A204.1 (cell line): ENCODE measurements around the gene VAC14.
"Not testable (repeated sequence)": the region's sequence is repeated elsewhere in the genome, so short reads cannot be mapped to it uniquely, and the experiment has no call there.

Experiments used
- FAIRE-seq: peaks from 2 replicates; lab custom pipeline; 2012; peaks lifted over from hg19 to GRCh38; lab: Jason Lieb, UNC

The VAC14 gene

DNA sequence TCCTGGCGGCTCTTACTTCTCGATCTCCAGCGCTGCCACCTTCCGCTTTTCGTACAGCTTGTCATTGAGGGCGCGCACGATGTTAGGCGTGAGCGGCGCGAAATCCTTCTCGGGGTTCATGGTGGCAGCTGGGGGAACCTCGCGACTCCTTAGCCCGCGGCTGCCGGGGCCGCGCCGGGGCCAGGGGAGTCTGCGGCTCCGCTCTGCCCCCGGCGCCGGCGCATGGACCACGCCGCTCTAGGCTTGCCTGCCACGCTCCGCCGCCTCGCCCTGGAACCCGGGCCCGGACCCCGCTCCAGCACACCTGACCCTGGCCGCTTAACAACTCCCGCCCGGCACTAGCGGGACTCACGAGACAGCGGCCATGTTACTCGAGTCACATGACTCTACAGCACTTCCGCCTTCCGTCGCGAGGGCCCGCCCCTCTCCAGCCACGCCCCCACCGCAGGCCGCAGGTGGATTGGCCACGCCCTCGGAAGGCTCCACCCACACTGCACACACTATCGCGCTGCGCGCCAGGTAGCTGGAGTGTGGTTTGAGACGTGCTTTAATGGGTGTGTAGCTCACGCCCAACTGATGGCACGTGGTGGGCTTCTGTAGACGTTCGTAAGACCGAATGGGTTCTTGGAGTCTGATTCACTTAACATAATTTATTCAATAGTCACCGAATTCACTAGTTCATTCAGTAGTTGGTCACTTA, at the start of gene VAC14:
VAC14 (minus strand) TSS at position 378 of the 700 bp plus-strand sequence; CDS start at position 120, 258 bp downstream.
- no peak for FAIRE-seq

DNA sequence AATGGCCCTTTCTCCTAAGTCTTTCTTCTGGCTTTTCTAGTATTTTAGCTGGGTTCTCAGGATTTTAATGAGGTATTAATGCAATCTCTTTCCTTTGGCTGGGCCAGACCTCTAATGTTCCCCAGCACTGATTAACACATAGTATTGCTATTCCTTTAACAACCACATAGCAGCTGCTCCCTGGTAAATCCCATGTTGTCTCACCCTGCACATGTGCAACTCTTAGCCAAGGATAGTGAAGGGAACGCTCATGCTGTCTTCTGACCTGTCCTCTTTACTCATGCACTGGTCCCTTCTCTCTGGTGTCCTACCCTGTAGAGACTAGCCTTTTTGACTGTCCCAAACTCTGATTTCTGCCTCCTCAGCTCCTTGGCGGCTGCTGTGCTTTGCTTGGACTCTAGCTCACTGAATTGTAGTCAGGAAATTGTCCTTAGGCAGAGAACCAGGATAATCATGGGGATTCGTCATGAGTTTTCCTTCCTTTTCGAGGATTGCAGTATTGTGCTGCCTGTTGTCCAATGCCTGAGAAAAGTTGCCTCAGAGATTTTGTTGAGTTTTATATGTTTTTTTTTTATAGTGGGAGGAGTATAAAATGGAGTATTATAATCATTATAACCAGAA, 22.6 kb upstream of the VAC14 start:
- FAIRE-seq, result not testable (repeated sequence)

DNA sequence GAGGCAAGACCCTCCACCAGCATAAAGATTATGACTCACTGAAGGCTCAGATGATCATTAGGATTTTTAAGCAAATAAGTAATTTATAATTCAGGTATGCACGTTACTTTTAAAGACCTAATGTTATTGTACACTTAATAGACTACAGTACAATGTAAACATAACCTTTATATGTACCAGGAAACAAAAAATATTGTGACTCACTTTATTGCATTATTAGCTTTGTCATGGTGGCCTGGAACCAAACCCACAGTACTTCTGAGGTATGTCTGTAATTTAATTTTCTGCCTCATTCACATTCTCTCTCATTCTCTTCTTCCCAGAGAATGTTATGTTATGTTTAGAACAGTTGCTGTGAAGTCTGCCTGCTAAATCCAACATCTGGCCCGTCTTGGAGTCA, 21.8 kb upstream of the VAC14 start:
- FAIRE-seq, result not testable (repeated sequence)

DNA sequence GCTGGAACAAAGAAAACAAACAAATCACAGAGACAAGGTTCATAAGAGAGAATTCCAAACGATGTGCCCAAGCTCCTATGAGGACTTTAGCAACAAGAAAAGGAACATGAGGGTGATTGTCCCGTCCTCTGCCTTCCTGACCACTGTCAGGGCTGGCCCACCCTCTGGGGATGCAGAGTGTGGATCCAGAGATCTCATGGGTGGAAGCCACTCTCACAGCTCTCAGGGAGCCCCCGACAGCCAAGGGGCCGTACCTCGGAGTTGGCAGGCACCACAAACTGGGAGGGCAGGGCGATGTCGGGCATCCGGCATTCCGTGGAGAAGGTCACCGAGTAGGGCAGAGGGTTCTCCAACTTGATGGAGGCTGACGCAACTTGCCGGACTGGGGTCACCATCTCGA, 17.1 kb upstream of the VAC14 start:
- FAIRE-seq, result not testable (repeated sequence)

DNA sequence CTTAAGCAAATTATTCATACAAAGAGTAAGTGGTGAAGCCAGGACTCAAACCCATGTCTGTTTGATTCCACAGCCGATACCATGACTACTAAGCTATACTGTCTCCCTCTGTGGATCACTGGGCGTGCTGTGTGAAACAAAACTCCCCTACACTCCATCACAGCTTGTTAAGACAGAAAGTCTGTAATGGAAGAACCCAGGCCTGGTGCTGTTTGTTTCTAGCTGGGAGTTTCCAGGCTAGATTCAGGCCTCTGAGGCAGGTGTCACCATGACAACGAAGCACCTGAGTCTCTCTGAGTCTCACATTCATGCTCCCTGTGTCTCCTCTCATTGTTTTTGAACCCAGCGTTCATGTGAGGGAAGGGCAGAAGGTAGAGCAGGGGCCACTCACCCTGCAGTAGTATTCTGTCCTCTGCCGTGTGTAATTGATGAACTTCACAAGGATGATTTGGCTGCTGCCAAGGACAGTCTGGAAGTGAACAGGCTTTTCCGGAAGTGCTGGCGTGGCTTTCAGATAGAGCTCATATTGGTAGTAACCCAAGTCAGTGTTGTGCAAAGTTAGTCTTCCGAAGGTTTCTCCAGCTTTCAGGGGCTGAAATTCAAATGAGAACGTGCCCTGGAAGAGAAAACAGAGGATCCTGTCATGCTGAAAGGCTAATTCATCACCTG, 8.6 kb upstream of the VAC14 start:
- no peak for FAIRE-seq

- FAIRE-seq, result no peak
Measured at GRCh38 chr16:70808371-70808770, 7.4 kb upstream of the VAC14 start.

DNA sequence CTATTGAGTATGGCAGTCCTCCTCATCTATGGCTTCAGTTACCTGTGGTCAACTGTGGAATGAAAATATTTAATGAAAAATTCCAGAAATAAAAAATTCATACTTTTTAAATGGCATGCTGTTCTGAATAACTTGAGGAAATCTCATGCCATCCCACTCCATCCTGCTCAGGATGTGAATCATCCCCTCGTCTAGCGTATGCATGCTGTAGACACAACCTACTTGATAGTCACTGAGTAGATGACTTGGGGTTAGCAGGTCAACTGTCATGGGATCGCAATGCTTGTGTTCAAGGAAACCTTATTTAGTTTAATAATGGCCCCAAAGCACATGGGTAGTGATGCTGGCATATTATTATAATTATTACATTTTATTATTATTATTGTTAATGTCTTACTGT, 4.8 kb upstream of the VAC14 start:
- no peak for FAIRE-seq

- FAIRE-seq, result no peak
Measured at GRCh38 chr16:70805380-70805779, 4.4 kb upstream of the VAC14 start.

- FAIRE-seq, result no peak
Measured at GRCh38 chr16:70804734-70805169, 3.8 kb upstream of the VAC14 start.

- no peak for FAIRE-seq
Measured at GRCh38 chr16:70804153-70804733, 3.3 kb upstream of the VAC14 start.

DNA sequence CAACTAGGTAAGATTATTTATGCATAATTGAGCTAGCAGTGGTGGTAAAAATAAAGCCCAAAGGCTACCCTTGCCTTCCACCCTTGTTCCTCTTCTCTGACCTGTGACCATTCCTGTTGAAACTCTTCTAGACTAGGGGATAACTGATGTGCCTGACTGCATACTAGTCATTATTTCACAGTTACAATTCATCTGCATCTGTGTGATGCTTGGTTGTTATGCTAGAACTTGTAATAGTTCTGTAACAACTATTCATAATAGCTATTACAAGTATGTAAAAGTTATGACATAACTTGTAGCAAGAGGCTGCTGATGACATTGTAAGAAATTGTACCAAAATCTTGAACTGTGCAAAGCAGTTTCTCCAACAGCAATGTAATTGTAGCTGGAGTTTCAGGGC, 2.4 kb upstream of the VAC14 start:
- FAIRE-seq, result no peak

DNA sequence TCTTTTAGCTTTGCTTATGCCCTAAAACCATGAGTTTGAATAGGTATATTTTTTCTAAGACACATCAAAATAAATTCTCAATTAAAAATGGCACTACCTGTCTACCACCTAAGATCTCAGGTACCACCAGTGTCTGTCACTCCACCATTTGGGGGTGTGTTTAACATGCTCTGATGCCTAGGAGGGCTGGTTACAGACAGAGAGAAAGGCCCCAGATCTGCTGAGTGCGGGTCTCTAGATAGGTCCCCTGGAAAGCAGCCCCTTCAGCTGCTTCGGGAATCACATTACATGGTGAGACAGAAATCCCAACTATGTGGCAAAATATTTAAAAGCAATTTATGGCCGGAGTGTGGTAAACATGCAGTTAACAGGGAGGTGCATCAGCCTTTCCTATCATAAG, 653 bp upstream of the VAC14 start:
- no peak for FAIRE-seq

GRCh38 chr16:70800311-70800710, 647 bp downstream of the VAC14 start:
- FAIRE-seq, result no peak

GRCh38 chr16:70796301-70796700, 4.7 kb downstream of the VAC14 start:
- no peak for FAIRE-seq

DNA sequence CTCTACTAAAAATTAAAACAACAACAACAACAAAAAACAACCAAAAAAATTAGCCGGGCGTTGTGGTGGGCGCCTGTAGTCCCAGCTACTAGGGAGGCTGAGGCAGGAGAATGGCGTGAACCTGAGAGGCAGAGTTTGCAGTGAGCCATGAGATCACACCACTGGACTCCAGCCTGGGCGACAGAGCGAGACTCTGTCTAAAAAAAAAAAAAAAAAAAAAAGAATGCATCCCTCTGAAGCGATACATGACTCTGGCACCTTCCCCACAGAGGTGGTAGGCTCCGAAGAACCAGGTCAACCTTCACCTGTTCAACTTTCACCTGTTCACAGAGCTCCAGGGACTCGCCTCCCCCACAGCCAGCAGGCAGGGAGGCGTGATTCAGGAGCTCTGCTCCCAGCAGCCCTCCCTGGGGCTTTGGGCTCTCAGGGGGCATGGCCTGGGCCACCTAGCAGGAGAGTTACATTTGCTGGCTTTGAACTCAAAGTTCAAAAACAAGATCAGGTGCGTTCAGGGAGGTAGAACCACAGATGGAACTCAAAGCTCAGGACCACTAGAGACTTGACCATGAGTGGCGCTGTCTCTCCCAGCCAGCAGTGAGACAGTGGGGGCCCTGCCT, 5.6 kb downstream of the VAC14 start:
- FAIRE-seq, result no peak

- FAIRE-seq, result no peak
Measured at GRCh38 chr16:70793851-70794502, 7.0 kb downstream of the VAC14 start.

- FAIRE-seq, result no peak
Measured at GRCh38 chr16:70790815-70791214, 10.1 kb downstream of the VAC14 start.

- no peak for FAIRE-seq
Measured at GRCh38 chr16:70789595-70790447, 11.1 kb downstream of the VAC14 start.

- FAIRE-seq, result no peak
Measured at GRCh38 chr16:70788668-70789594, 12.0 kb downstream of the VAC14 start.
